Sigmoid colon (tissue), 4 donors: ENCODE data around the gene ASAP3.

ENCODE experiments used
- CTCF ChIP-seq, 4 experiments: fragments of 450-650 bp in 3 of 4; fragments of 200-600 bp in 1 of 4; IDR thresholded peaks; one replicate each; pipeline ENCODE4 v1.5.1; 2016 to 2019; ENCODE audit warnings: antibody characterized with exemption in 4 of 4, mild to moderate bottlenecking in 3 of 4, moderate library complexity in 2 of 4
- EP300 ChIP-seq, 4 donors: sonication (generic); formaldehyde crosslinking; IDR thresholded peaks; one replicate each; pipeline ENCODE4 v1.6.1; 2017; ENCODE audit warnings: antibody characterized with exemption in 4 of 4

- TF ChIP-seq CTCF (IDR thresholded peaks at IDR 0.05) (no peak), EP300 (IDR thresholded peaks at IDR 0.05) (no peak)
Observed at GRCh38 chr1:23472351-23473036, 11.5 kb downstream of the ASAP3 start.
